K562 (cell line): ENCODE data around the gene FRMD1. TPM values are rescaled to one million over a fixed set of nuclear protein-coding genes. Genes with fewer than 3 reads are reported as not detected.

Source experiments
- ATAC-seq: fragments of 200-7000 bp; cut with Tn5 transposase; 3 replicates; pipeline ENCODE4 v1.9.1; 2020; ENCODE audit warnings: moderate library complexity
- BruUV-seq: library from RNA; stranded (reverse); fragments of 400-500 nt; replicated peaks from 2 replicates; lab custom pipeline; 2021; lab: Mats Ljungman, UMichigan
- CTCF ChIA-PET: fragments of 300-600 bp; formaldehyde crosslinking; extraction: SDS; loops from one replicate; lab custom pipeline; 2021; ENCODE audit warnings: low intra/inter-chr PET ratio; lab: Yijun Ruan, JAX
- POLR2A ChIA-PET: fragments of 300-600, 350-650 bp; sonication (Branson Sonifier 250); formaldehyde crosslinking; extraction: SDS; loops from one replicate; lab custom pipeline; 2021; ENCODE audit warnings: antibody characterized with exemption, inconsistent platforms; lab: Yijun Ruan, JAX
- DNase-seq, 4 experiments: peaks; one replicate each; pipeline versions ENCODE4 v3.0.0 to v3.0.0-alpha.2; 2011 to 2018; ENCODE audit warnings: low spot score in 3 of 4, mixed read lengths in 3 of 4; ENCODE audit errors: extremely low read depth in 1 of 4
- FAIRE-seq: peaks from 2 replicates; lab custom pipeline; 2011; peaks lifted over from hg19 to GRCh38; lab: Jason Lieb, UNC
- H2AFZ ChIP-seq: 2 replicates; pipeline ENCODE4 v1.6.0; 2011; ENCODE audit warnings: low read depth, low read length, control low read depth, inconsistent platforms
- H3K27ac ChIP-seq: fragments of 200-600 bp; 3 replicates; pipeline ENCODE4 v1.8.0; 2011; ENCODE audit warnings: low read depth, mild to moderate bottlenecking, control low read depth, inconsistent platforms, low read length, moderate library complexity, mixed read lengths; ENCODE audit errors: extremely low read depth
- H3K27me3 ChIP-seq, 2 experiments: fragments of 300-600 bp in 1 of 2; 2 replicates in 1 of 2; 3 replicates in 1 of 2; pipeline versions ENCODE4 v1.6.0 to v1.8.0; 2011; ENCODE audit warnings: inconsistent platforms in 2 of 2, low read length in 2 of 2, mild to moderate bottlenecking in 1 of 2, mixed read lengths in 1 of 2, moderate library complexity in 1 of 2; ENCODE audit not compliant: control insufficient read depth in 2 of 2, insufficient read depth in 2 of 2
- H3K36me3 ChIP-seq: fragments of 300-600 bp; 3 replicates; pipeline ENCODE4 v1.8.0; 2011; ENCODE audit warnings: mild to moderate bottlenecking, low read length, inconsistent platforms; ENCODE audit not compliant: control insufficient read depth, insufficient read depth
- H3K4me1 ChIP-seq, 2 experiments: fragments of 200-600 bp in 1 of 2; replicated peaks in 1 of 2; 2 replicates in 1 of 2; 3 replicates in 1 of 2; pipeline versions ENCODE4 v1.5.1 to v1.8.0; 2011; ENCODE audit warnings: inconsistent platforms in 2 of 2, low read length in 2 of 2, mild to moderate bottlenecking in 1 of 2, mixed read lengths in 1 of 2, moderate library complexity in 1 of 2; ENCODE audit not compliant: control insufficient read depth in 2 of 2, insufficient read depth in 2 of 2
- H3K4me2 ChIP-seq: 2 replicates; pipeline ENCODE4 v1.6.1; 2011; ENCODE audit warnings: low read length, control low read depth, inconsistent platforms, mixed read lengths; ENCODE audit not compliant: insufficient read depth
- H3K4me3 ChIP-seq: fragments of 200-600 bp; sonication (generic), shearing (Covaris generic); 2 replicates; pipeline ENCODE4 v1.5.1; 2016; ENCODE audit warnings: control low read depth, inconsistent platforms
- H3K79me2 ChIP-seq: fragments of 200-600 bp; 3 replicates; pipeline ENCODE4 v1.8.0; 2011; ENCODE audit warnings: low read length, inconsistent platforms; ENCODE audit not compliant: control insufficient read depth, insufficient read depth
- H3K9ac ChIP-seq, 2 experiments: 2 replicates each; pipeline versions ENCODE4 v1.6.0 to v1.6.1; 2011; ENCODE audit warnings: low read depth in 2 of 2, low read length in 2 of 2, control low read depth in 1 of 2, inconsistent platforms in 1 of 2, mild to moderate bottlenecking in 1 of 2, mixed read lengths in 1 of 2; ENCODE audit not compliant: insufficient read depth in 1 of 2
- H3K9me1 ChIP-seq: one replicate; pipeline ENCODE4 v1.6.0; 2011; ENCODE audit warnings: inconsistent platforms, mild to moderate bottlenecking, low read length, moderate library complexity; ENCODE audit not compliant: control insufficient read depth, insufficient read depth
- H3K9me3 ChIP-seq: replicated peaks from 2 replicates; pipeline ENCODE4 v1.5.1; 2011; ENCODE audit warnings: low read depth, low read length, inconsistent platforms; ENCODE audit not compliant: control insufficient read depth, insufficient read depth
- H4K20me1 ChIP-seq: replicated peaks from 2 replicates; pipeline ENCODE4 v1.6.1; 2011; ENCODE audit warnings: low read length, inconsistent platforms, mixed read lengths; ENCODE audit not compliant: control insufficient read depth, insufficient read depth
- CAMTA2 ChIP-seq: fragments of 250-450 bp; sonication (Bioruptor Pico); conservative IDR thresholded peaks from 2 replicates; pipeline ENCODE4 v1.5.1; 2022
- RAD51 ChIP-seq: fragments of 450-650 bp; IDR thresholded peaks from 2 replicates; pipeline ENCODE4 v1.7.1; 2016; ENCODE audit warnings: low read depth, mild to moderate bottlenecking, borderline replicate concordance
- WGBS: fragments of 100-300 bp; shearing (Covaris generic); methylation state at CpG from one replicate; pipeline ENCODE4 v1.1.6; 2016; ENCODE audit warnings: low coverage, mixed read lengths; ENCODE audit not compliant: insufficient coverage; ENCODE audit errors: missing lambda C conversion rate; 5-methylcytosine and 5-hydroxymethylcytosine counted together
- in situ Hi-C: fragments of 300-500 bp; cut with MboI; formaldehyde crosslinking; loops from 4 replicates; pipeline ENCODE4 v1.15.0; 2018; ENCODE audit warnings: inconsistent platforms, mixed read lengths
- intact Hi-C: fragments of 100-400 bp; cut with micrococcal nuclease; formaldehyde crosslinking; loops from 2 replicates; pipeline ENCODE4 v1.14.2; 2022
- polyA plus RNA-seq, 8 experiments: library from polyadenylated mRNA; depleted of rRNA in 4 of 8; stranded (reverse) in 5 of 8; unstranded in 3 of 8; fragments of >200 nt; fragmentation: Nextera tagmentation in 2 of 8; fragmentation: Illumina TruSeq in 1 of 8; extraction: Ambion mirVana in 2 of 8; extraction: Trizol in 1 of 8; gene quantifications; 2 replicates each; pipeline versions ENCODE4 v1.2.1 to v1.2.3, GENCODE V29; 2011 to 2014; ENCODE audit warnings: inconsistent platforms in 1 of 8, missing spikeins in 1 of 8
- total RNA-seq, 7 experiments: library from RNA; depleted of rRNA in 6 of 7; stranded (reverse); fragments of >200 nt in 6 of 7; fragmentation: Illumina TruSeq in 2 of 7; extraction: Trizol in 2 of 7; gene quantifications; 2 replicates each; pipeline versions ENCODE4 v1.2.1 to v1.2.3, GENCODE V29; 2011 to 2021; ENCODE audit warnings: low replicate concordance in 1 of 7
- TF ChIP-seq, protein P1 (sequence below): fragments of 250-450 bp; sonication (Bioruptor Pico); IDR thresholded peaks from 2 replicates; pipeline ENCODE4 v1.5.0; 2021

Gene FRMD1
- total and polyA plus RNA-seq, 9 of the 15 experiments (the other 6 are each of a cell fraction or from before 2014, with no cell fraction given): 0.01 to 0.04 (median 0.01) TPM; not detected in 6

DNA sequence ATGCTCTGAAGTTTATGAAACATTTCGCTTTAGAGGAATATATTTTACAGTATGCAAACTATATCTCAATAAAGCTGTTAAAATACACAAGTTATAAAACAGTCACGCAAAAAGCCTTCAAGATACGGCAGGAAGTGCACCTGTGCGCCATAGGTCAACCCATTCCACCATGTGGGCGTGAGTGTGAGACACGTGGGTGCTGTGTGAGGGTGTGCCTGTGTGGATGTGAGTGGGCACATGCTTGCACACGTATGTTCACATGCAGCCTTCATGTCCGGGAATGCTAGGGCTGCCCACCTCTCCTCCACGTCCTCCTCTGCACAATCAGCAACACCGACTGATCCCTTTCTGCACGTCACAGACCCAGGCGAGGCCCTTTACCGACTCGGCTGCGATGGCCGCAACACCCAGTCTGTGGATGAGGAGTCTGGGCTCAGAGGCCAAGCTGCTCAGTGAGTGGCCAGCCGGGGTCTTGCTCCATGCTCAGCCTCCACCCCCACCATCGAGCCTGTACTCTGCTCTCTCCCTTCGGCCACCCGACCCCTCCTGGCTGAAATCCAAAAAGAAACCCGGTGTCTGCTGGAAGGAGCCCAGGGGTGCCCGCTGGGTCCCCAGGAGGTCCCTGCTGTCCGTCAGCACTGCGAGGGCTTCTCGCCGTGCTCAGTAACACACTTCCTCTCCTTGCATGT, 3.0 kb upstream of the FRMD1 start:
- CTCF ChIA-PET: no interaction called here
- FAIRE-seq (no peak), ATAC-seq (no peak), DNase-seq (no peak)
- Histone ChIP-seq H4K20me1 (peaks cover 16% of the 10 kb centered on the region), H2AFZ (no peak overlapping the region), H3K27me3 (peaks cover 50 to 92% of the 10 kb centered on the region in 2 experiments), H3K4me1 (peaks cover 0 to 5% of the 10 kb centered on the region in 2 experiments; a peak in 1 of 5 replicates), H3K9me3 (no peaks in the 10 kb centered on the region), H3K9me1 (peaks cover 5% of the 10 kb centered on the region), H3K4me2 (no peak overlapping the region), H3K4me3 (no peak overlapping the region), H3K27ac (no peak overlapping the region), H3K9ac (no peak overlapping the region), H3K79me2 (no peaks in the 10 kb centered on the region), H3K36me3 (no peaks in the 10 kb centered on the region)
- no peak for TF ChIP-seq RAD51
- TF ChIP-seq, protein P1, sequence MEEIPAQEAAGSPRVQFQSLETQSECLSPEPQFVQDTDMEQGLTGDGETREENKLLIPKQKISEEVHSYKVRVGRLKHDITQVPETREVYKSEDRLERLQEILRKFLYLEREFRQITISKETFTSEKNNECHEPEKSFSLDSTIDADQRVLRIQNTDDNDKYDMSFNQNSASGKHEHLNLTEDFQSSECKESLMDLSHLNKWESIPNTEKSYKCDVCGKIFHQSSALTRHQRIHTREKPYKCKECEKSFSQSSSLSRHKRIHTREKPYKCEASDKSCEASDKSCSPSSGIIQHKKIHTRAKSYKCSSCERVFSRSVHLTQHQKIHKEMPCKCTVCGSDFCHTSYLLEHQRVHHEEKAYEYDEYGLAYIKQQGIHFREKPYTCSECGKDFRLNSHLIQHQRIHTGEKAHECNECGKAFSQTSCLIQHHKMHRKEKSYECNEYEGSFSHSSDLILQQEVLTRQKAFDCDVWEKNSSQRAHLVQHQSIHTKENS (CRISPR knock-in tag): no peak
- no peak for TF ChIP-seq CAMTA2 (CRISPR knock-in tag)
- in situ Hi-C loops: no loop called here
- intact Hi-C loops: no loop called here
- POLR2A ChIA-PET: no interaction called here
- 2% methylated on average over 26 of the region's 26 CpGs for WGBS
- no TSS peak for BruUV-seq
